Ovary (tissue), 3 donors: ENCODE results near the gene CLN6.
"Not testable (repeated sequence)": the region's sequence is repeated elsewhere in the genome, so short reads cannot be mapped to it uniquely, and the experiment has no call there.

Source experiments
- CTCF ChIP-seq, 3 donors: fragments of 450-650 bp in 2 of 3; fragments of 200-600 bp in 1 of 3; IDR thresholded peaks; one replicate each; pipeline versions ENCODE4 v1.5.1 to v1.8.0; 2016 to 2022; ENCODE audit warnings: antibody characterized with exemption in 3 of 3, mild to moderate bottlenecking in 1 of 3
- EP300 ChIP-seq: sonication (generic); formaldehyde crosslinking; IDR thresholded peaks from one replicate; pipeline ENCODE4 v1.6.1; 2017; ENCODE audit warnings: antibody characterized with exemption
- POLR2A ChIP-seq: fragments of 450-650 bp; IDR thresholded peaks from one replicate; pipeline ENCODE4 v1.6.1; 2017; ENCODE audit warnings: antibody characterized with exemption, mild to moderate bottlenecking, moderate library complexity
- donor health status: DM: no; HTN: no; CAD: no.

DNA sequence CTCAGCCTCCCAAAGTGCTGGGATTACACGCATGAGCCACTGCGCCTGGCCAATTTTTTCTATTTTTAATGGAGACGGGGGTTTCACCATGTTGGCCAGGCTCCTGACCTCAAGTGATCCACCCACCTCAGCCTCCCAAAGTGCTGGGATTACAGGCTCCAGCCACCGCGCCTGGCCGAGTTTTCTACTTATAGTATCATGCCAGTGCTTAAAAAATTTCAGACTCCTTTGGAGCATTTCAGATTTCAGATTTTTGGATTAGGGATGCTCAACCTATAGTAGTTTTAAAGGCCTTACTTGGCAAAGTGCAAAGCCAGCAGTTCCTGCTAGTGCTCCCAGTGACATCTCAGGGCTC lies 16.1 kb downstream of the CLN6 start:
- not testable (repeated sequence) for TF ChIP-seq CTCF (IDR thresholded peaks at IDR 0.05); EP300; POLR2A
